MCF 10A (cell line): Measurements from ENCODE around the gene POC1B. TPM values are rescaled to one million over a fixed set of nuclear protein-coding genes. Genes with fewer than 3 reads are reported as not detected.
A peak's percentile ranks its signal among the peaks of the same experiment; 100 is the strongest.

ENCODE experiments used
- BruUV-seq: library from RNA; stranded (reverse); fragments of 400-500 nt; replicated peaks from 2 replicates; lab custom pipeline; 2021; lab: Mats Ljungman, UMichigan
- CTCF ChIA-PET: fragments of 300-600 bp; sonication (Branson Sonifier 250); formaldehyde crosslinking; extraction: SDS; loops from one replicate; lab custom pipeline; 2021; ENCODE audit warnings: antibody characterized with exemption, inconsistent platforms; lab: Yijun Ruan, JAX
- POLR2A ChIA-PET: fragments of 300-600, 350-650 bp; sonication (Branson Sonifier 250); formaldehyde crosslinking; extraction: SDS; loops from one replicate; lab custom pipeline; 2020; ENCODE audit warnings: antibody characterized with exemption, inconsistent platforms; lab: Yijun Ruan, JAX
- DNase-seq: peaks from one replicate; pipeline ENCODE4 v3.0.0-alpha.2; 2018; ENCODE audit not compliant: unreplicated experiment
- H3K27ac Mint-ChIP-seq: one replicate; pipeline ENCODE4 v1.8.0; 2022; ENCODE audit warnings: mild to moderate bottlenecking, low read depth, mixed read lengths; ENCODE audit not compliant: unreplicated experiment
- H3K27me3 Mint-ChIP-seq: one replicate; pipeline ENCODE4 v1.8.0; 2022; ENCODE audit warnings: mixed read lengths; ENCODE audit not compliant: insufficient read depth, unreplicated experiment
- H3K36me3 Mint-ChIP-seq: one replicate; pipeline ENCODE4 v1.8.0; 2022; ENCODE audit warnings: mild to moderate bottlenecking, moderate library complexity, mixed read lengths; ENCODE audit not compliant: insufficient read depth, unreplicated experiment
- H3K4me1 Mint-ChIP-seq: one replicate; pipeline ENCODE4 v1.8.0; 2022; ENCODE audit warnings: mixed read lengths; ENCODE audit not compliant: insufficient read depth, unreplicated experiment
- H3K4me3 Mint-ChIP-seq: one replicate; pipeline ENCODE4 v1.8.0; 2022; ENCODE audit warnings: mild to moderate bottlenecking, moderate library complexity, mixed read lengths; ENCODE audit not compliant: unreplicated experiment
- H3K9me3 Mint-ChIP-seq: one replicate; pipeline ENCODE4 v1.8.0; 2022; ENCODE audit warnings: mixed read lengths; ENCODE audit not compliant: unreplicated experiment
- CTCF ChIP-seq: fragments of 200-600 bp; IDR thresholded peaks from one replicate; pipeline ENCODE4 v1.8.0; 2022; ENCODE audit warnings: antibody characterized with exemption, mild to moderate bottlenecking; ENCODE audit not compliant: unreplicated experiment
- intact Hi-C: fragments of 100-400 bp; cut with micrococcal nuclease; formaldehyde crosslinking; loops from 2 replicates; pipeline ENCODE4 v1.14.1; 2022
- total RNA-seq: library from RNA; stranded (reverse); gene quantifications from 2 replicates; pipeline ENCODE4 v1.2.3, GENCODE V29; 2022

POC1B gene
- total RNA-seq, 1 experiment from 2014 or later, result 14.8 TPM

DNA sequence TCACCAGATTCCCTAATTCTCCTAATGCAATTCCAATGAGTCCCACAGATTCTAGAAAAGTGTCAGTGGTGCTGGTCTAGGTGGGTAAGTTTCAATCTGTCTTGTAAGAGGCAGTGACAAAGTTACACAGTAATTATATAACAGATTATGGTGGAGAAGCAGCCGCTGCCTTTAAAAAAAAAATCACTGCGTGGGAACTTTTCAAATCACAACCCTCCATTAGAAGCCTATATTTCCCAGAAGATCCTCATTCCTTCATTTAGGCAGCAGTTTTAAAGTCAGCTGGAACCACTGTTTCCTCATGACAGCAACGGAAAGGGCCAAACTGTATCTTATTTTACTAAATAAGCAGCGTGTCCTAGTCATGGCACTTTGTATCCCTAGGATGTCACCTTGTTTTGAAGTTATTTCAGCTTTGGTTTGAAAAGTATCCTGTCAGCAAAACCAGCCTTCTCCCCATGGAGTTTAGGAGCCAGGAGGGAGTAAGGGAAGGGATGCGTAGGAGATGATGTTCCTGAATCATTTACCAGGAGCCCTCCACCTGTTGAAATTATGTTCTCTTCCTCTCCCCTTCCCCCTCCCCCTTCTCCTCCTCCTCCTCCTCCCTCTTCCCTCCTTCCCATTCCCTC, 145.9 kb downstream of the POC1B start:
- Mint-ChIP-seq H3K36me3 (no peaks in the 10 kb centered on the region), H3K4me1 (peaks cover 36% of the 10 kb centered on the region), H3K27me3 (no peaks in the 10 kb centered on the region), H3K27ac (no peak overlapping the region), H3K4me3 (no peak overlapping the region), H3K9me3 (no peaks in the 10 kb centered on the region)
- no TSS peak for BruUV-seq
- POLR2A ChIA-PET, result interaction anchor here (0.6 to 1.1 kb wide), 2 partner anchors 167 to 320 kb away, joined by 3 to 4 read pairs; no protein-coding TSS in a partner anchor
- DNase-seq, result no peak
- no peak for TF ChIP-seq CTCF
- CTCF ChIA-PET, result interaction anchor here (0.6 to 1.5 kb wide), 3 partner anchors 24 to 329 kb away, joined by 3 to 5 read pairs (median 3); partner anchors contain the start of gene DUSP6
- intact Hi-C loops, result no loop called here

DNA sequence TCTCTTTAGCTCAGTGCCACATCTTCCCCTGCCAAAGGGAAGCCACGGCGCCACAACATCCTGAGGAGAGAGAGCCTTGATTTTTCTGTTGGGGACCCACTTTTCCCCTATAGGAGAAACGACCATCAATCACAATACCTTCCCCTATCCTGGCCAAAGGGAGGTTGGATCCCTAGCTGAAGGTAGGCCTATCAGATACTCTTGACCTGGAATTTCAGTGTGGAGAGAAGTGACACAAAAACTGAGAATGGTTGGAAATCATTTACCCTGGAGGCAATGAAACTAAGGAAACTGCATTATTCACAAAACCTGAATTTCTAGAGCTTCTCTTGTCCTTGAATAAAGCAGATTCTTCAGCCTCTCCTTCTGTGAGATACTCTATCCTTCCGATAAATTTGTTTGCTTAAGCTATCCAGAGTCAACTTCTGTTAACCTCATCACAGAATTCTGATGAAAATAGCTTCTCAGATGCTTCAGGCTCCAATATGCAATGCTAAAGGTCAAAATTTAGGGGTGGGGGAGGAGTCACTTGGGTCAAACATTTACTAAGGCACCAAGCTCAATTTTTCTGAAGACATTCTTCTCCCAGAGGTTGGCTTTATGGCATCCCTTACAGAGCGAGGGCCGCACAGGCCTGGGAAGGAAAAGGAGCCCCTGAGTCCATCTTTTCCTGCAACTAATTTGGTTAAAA, 146.6 kb downstream of the POC1B start:
- no peaks in the 10 kb centered on the region for H3K9me3 Mint-ChIP-seq
- no peak for DNase-seq
- H3K4me1 Mint-ChIP-seq, result peaks cover 29% of the 10 kb centered on the region
- POLR2A ChIA-PET, result interaction anchor here (0.6 to 1.1 kb wide), 2 partner anchors 192 to 319 kb away, joined by 3 to 4 read pairs; no protein-coding TSS in a partner anchor
- no peak for TF ChIP-seq CTCF
- H3K36me3 Mint-ChIP-seq, result no peaks in the 10 kb centered on the region
- no TSS peak for BruUV-seq
- intact Hi-C loops, result no loop called here
- no peaks in the 10 kb centered on the region for H3K27me3 Mint-ChIP-seq
- no peak overlapping the region for H3K4me3 Mint-ChIP-seq
- CTCF ChIA-PET, result interaction anchor here (0.6 to 1.5 kb wide), 3 partner anchors 24 to 328 kb away, joined by 3 to 5 read pairs (median 3); partner anchors contain the start of gene DUSP6
- H3K27ac Mint-ChIP-seq, result no peak overlapping the region

- CTCF ChIA-PET, result no interaction called here
- Mint-ChIP-seq H3K27ac (peak overlapping the region; percentile 12), H3K4me3 (no peak overlapping the region), H3K9me3 (no peaks in the 10 kb centered on the region), H3K4me1 (peaks cover 27% of the 10 kb centered on the region), H3K27me3 (no peaks in the 10 kb centered on the region), H3K36me3 (no peaks in the 10 kb centered on the region)
- BruUV-seq, result no TSS peak
- DNase-seq, result no peak
- no peak for TF ChIP-seq CTCF
- intact Hi-C loops, result no loop called here
- POLR2A ChIA-PET, result interaction anchor here (0.6 to 6.4 kb wide), 3 partner anchors 23 to 25 kb away, joined by 3 to 66 read pairs (median 3); partner anchors contain the start of gene DUSP6
These were observed 149.0 kb downstream of the POC1B start for GRCh38 chr12:89376844-89377243.

- ChIA-PET CTCF (no interaction called here), POLR2A (interaction anchor here (0.6 to 6.4 kb wide), 3 partner anchors 13 to 196 kb away, joined by 3 to 66 read pairs (median 3); partner anchors contain the start of gene DUSP6)
- Mint-ChIP-seq H3K4me1 (peaks cover 33% of the 10 kb centered on the region), H3K4me3 (no peak overlapping the region), H3K9me3 (no peaks in the 10 kb centered on the region), H3K36me3 (no peaks in the 10 kb centered on the region), H3K27me3 (no peaks in the 10 kb centered on the region), H3K27ac (peak overlapping the region; percentile 12)
- TF ChIP-seq CTCF, result no peak
- no peak for DNase-seq
- no TSS peak for BruUV-seq
- intact Hi-C loops, result no loop called here
These were observed 149.7 kb downstream of the POC1B start for GRCh38 chr12:89376202-89376529.
